Measurements from ENCODE around the gene ANP32A. TPM values are rescaled to one million over a fixed set of nuclear protein-coding genes. Genes with fewer than 3 reads are reported as not detected.

Gene ANP32A
- total RNA-seq, 2 donors from 2014 or later, result 82.4 to 94.8 TPM

- intact Hi-C loops (cut with DNase I), result loop anchor here in 1 of 2 donors (5.0 kb wide), 1 partner anchor 147 kb away; no protein-coding TSS in a partner anchor
- no peak for DNase-seq (ENCODE audit: low spot score)
These were observed 90.8 kb downstream of the ANP32A start for GRCh38 chr15:68729789-68730411.

Small RNAs within 50 kb of the gene (microRNA-seq; reads per million reads assigned to microRNA genes)
- 0 reads per million in 2 donors for gene MIR4312 (ENCODE audit: borderline microRNAs expressed in 2 of 2)

Other genes with a start within 250 kb of the ANP32A start
- gene CORO2B, start 241.9 kb downstream of the ANP32A start, total RNA-seq, result 10 to 100 TPM in 1 of 2 donors, 1 to 10 TPM in 1; 7.2 to 11.7 TPM
- 1 to 10 TPM; 2.2 to 3.1 TPM for gene SPESP1, start 109.6 kb upstream of the ANP32A start, total RNA-seq
- gene NOX5, start 193.8 kb upstream of the ANP32A start, total RNA-seq, result under 1 TPM; 0.09 to 0.10 TPM

All from posterior vena cava (tissue), 2 donors.